Pancreas (tissue), 10 donors: Measurements from ENCODE around the gene MALRD1. TPM values are rescaled to one million over a fixed set of nuclear protein-coding genes. Genes with fewer than 3 reads are reported as not detected.

Experiments used
- ATAC-seq, 4 donors: fragments of 200-7000 bp; cut with Tn5 transposase; one replicate each; pipeline versions ENCODE4 v1.8.0 to v1.9.1; 2020; ENCODE audit warnings: mild to moderate bottlenecking in 4 of 4, moderate library complexity in 4 of 4
- DNase-seq, 6 donors: peaks; one replicate each; pipeline ENCODE4 v3.0.0-alpha.2; 2020
- FAIRE-seq: peaks from 2 replicates; lab custom pipeline; 2012; peaks lifted over from hg19 to GRCh38; lab: Jason Lieb, UNC
- H3K27ac ChIP-seq, 4 donors: fragments of 200-600 bp; sonication (generic); 1 replicate in 3 of 4; 2 replicates in 1 of 4; pipeline versions ENCODE4 v1.5.0 to v1.8.0; 2020
- H3K27me3 ChIP-seq, 4 donors: fragments of 200-600 bp; one replicate each; pipeline ENCODE4 v1.8.0; 2021
- H3K36me3 ChIP-seq, 3 donors: fragments of 200-600 bp; sonication (generic) in 1 of 3; one replicate each; pipeline versions ENCODE4 v1.5.0 to v1.8.0; 2020 to 2021
- H3K4me1 ChIP-seq, 3 donors: fragments of 200-600 bp; one replicate each; pipeline ENCODE4 v1.8.0; 2021
- H3K4me3 ChIP-seq, 4 donors: fragments of 200-600 bp; sonication (generic) in 2 of 4; one replicate each; pipeline versions ENCODE4 v1.5.0 to v1.8.0; 2020 to 2021
- H3K9me3 ChIP-seq, 4 donors: fragments of 200-600 bp; one replicate each; pipeline ENCODE4 v1.8.0; 2021
- CTCF ChIP-seq, 4 donors: fragments of 200-600 bp; sonication (generic) in 3 of 4; IDR thresholded peaks; one replicate each; pipeline versions ENCODE4 v1.5.0 to v1.8.0; 2021; ENCODE audit warnings: antibody characterized with exemption in 4 of 4
- WGBS, 2 donors: extraction: QIAGEN DNeasy Blood & Tissue Kit; methylation state at CpG; one replicate each; pipeline ENCODE4 v1.1.7; 2013; 5-methylcytosine and 5-hydroxymethylcytosine counted together
- intact Hi-C, 3 donors: fragments of 100-400 bp; cut with DNase I; formaldehyde crosslinking; loops; one replicate each; pipeline versions ENCODE4 v1.11.1 to v1.14.2; 2022
- polyA plus RNA-seq, 2 donors: library from polyadenylated mRNA; stranded (reverse); fragments of 200-250 nt; gene quantifications; one replicate each; pipeline ENCODE4 v1.2.3, GENCODE V29; 2013
- total RNA-seq, 6 donors: library from RNA; stranded (reverse); fragmentation: NEBNext Ultra II Directional in 4 of 6; extraction: Animal tissue kit (Norgen Biotek cat#: 25700) in 4 of 6; gene quantifications; one replicate each; pipeline versions ENCODE4 v1.2.1 to v1.2.4, GENCODE V29; 2021 to 2023
- donor health status: healthy with polysubstance abuse.
- donor health status: DM: no; HTN: no; CAD: no; lungs with moderate emphysema.
- donor health status: DM: no; HTN: no; CAD: no.
- donor health status: control.
- donor health status: control.
- donor health status: Bipolar disorder and iron deficiency.
- donor health status: DM: yes; HTN: yes; CAD: no.
- donor health status: DM: no; HTN: no; CAD: no.
- donor health status: DM: no; HTN: no; CAD: no.
- donor health status: DM: yes; HTN: yes; CAD: no.

MALRD1 gene
- total and polyA plus RNA-seq, 8 donors = 0.13 to 0.87 (median 0.31) TPM; not detected in 5

- no peaks in the 10 kb centered on the region for H3K36me3 ChIP-seq
- intact Hi-C loops = no loop called here
- no peaks in the 10 kb centered on the region for H3K27me3 ChIP-seq
- ATAC-seq (no peak), FAIRE-seq (no peak), DNase-seq (no peak)
- no peak for TF ChIP-seq CTCF (IDR thresholded peaks at IDR 0.05)
- H3K4me3 ChIP-seq = no peak overlapping the region
- no peaks in the 10 kb centered on the region for H3K4me1 ChIP-seq
- 41 to 51% methylated on average over 5 of the region's 5 CpGs for WGBS, 2 donors
- no peaks in the 10 kb centered on the region for H3K9me3 ChIP-seq
- no peak overlapping the region for H3K27ac ChIP-seq
Measured at GRCh38 chr10:19683960-19684359, 635.4 kb downstream of the MALRD1 start.

GRCh38 chr10:19688344-19688743 is 639.7 kb downstream of the MALRD1 start:
- DNase-seq (no peak), FAIRE-seq (no peak), ATAC-seq (no peak)
- H3K4me1 ChIP-seq = no peaks in the 10 kb centered on the region
- no peaks in the 10 kb centered on the region for H3K9me3 ChIP-seq
- no peak overlapping the region for H3K27ac ChIP-seq
- no peak overlapping the region for H3K4me3 ChIP-seq
- intact Hi-C loops = no loop called here
- H3K36me3 ChIP-seq = no peaks in the 10 kb centered on the region
- no peak for TF ChIP-seq CTCF (IDR thresholded peaks at IDR 0.05)
- H3K27me3 ChIP-seq = no peaks in the 10 kb centered on the region
- 55 to 65% methylated on average over 3 of the region's 3 CpGs for WGBS, 2 donors

DNA sequence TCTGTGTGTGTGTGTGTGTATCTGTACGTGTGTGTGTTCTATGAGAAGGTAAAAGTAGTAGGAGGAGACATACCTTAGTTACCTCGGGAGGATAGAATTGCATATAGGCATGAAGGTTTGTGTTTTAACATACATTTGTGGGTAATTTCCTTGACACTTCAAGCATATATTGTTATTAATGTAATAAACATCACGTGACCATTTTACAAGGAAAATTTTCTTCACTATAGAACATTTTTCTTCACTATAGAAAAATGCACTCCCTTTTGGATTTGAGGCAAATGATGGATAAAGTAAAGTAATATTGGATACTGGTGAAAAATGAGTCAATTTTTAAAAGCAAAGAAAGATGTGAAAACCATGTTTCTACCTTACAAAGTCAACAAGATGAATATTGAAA is 640.6 kb downstream of the MALRD1 start:
- no peak for DNase-seq

DNA sequence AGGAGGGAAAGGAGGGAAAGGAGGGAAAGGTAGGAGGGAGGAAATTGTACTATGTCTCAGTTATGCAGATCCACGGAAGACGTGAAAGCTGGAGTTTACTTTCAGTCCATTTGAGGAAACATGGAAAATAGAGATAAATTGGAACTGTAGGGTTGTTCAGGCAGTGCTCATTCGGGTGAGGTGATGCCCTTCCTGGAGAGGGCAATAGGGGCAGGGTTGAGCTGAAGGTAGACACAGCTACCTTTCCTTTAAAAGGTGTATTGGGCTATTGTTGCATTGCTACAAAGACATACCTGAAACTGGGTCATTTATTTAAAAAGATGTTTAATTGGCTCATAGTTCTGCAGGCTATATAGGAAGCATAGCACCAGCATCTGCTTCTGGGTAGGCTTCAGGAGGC is 650.7 kb downstream of the MALRD1 start:
- Histone ChIP-seq H3K4me3 (no peak overlapping the region), H3K4me1 (no peaks in the 10 kb centered on the region), H3K36me3 (no peaks in the 10 kb centered on the region), H3K27ac (no peak overlapping the region), H3K27me3 (no peaks in the 10 kb centered on the region), H3K9me3 (no peaks in the 10 kb centered on the region)
- 62 to 71% methylated on average over 3 of the region's 3 CpGs for WGBS, 2 donors
- intact Hi-C loops = no loop called here
- FAIRE-seq (no peak), ATAC-seq (no peak), DNase-seq (no peak)
- TF ChIP-seq CTCF (IDR thresholded peaks at IDR 0.05) = no peak

More for the DNA sequence above, 640.6 kb downstream of the MALRD1 start:
- Histone ChIP-seq H3K4me1 (no peaks in the 10 kb centered on the region), H3K27ac (no peak overlapping the region), H3K27me3 (no peaks in the 10 kb centered on the region), H3K4me3 (no peak overlapping the region), H3K36me3 (no peaks in the 10 kb centered on the region), H3K9me3 (no peaks in the 10 kb centered on the region)
- TF ChIP-seq CTCF (IDR thresholded peaks at IDR 0.05) = no peak
- 40 to 58% methylated on average over 3 of the region's 3 CpGs for WGBS, 2 donors
- intact Hi-C loops = no loop called here
- ATAC-seq = no peak
- no peak for FAIRE-seq

- no peak overlapping the region for H3K27ac ChIP-seq
- H3K27me3 ChIP-seq = no peaks in the 10 kb centered on the region
- intact Hi-C loops = no loop called here
- no peak for TF ChIP-seq CTCF (IDR thresholded peaks at IDR 0.05)
- FAIRE-seq (no peak), DNase-seq (no peak), ATAC-seq (no peak)
- 59 to 71% methylated on average over 4 of the region's 4 CpGs for WGBS, 2 donors
- no peak overlapping the region for H3K4me3 ChIP-seq
- no peaks in the 10 kb centered on the region for H3K4me1 ChIP-seq
- no peaks in the 10 kb centered on the region for H3K9me3 ChIP-seq
- no peaks in the 10 kb centered on the region for H3K36me3 ChIP-seq
Measured at GRCh38 chr10:19701427-19702052, 652.9 kb downstream of the MALRD1 start.
